HS-5 (cell line): ENCODE data around the gene IRX3.

Experiments used
- DNase-seq: peaks from one replicate; pipeline ENCODE4 v3.0.0-alpha.2; 2012; ENCODE audit warnings: low read depth

The IRX3 gene

GRCh38 chr16:54286366-54287130, at the start of gene IRX3:
TSS of gene IRX3 (minus strand) at chr16:54286787. CDS start at chr16:54286050, 737 bp downstream.
- peak; percentile 87 for DNase-seq

GRCh38 chr16:54335230-54335629, 48.6 kb upstream of the IRX3 start:
- DNase-seq, result no peak

GRCh38 chr16:54334208-54334607, 47.6 kb upstream of the IRX3 start:
- DNase-seq, result no peak

GRCh38 chr16:54331241-54332002, 44.8 kb upstream of the IRX3 start:
- DNase-seq, result no peak

GRCh38 chr16:54327609-54328008, 41.0 kb upstream of the IRX3 start:
- DNase-seq, result no peak

GRCh38 chr16:54326266-54326662, 39.7 kb upstream of the IRX3 start:
- DNase-seq, result no peak

GRCh38 chr16:54325616-54326265, 39.2 kb upstream of the IRX3 start:
- DNase-seq, result no peak

GRCh38 chr16:54324716-54325115, 38.1 kb upstream of the IRX3 start:
- DNase-seq, result no peak

GRCh38 chr16:54320697-54321340, 34.2 kb upstream of the IRX3 start:
- no peak for DNase-seq

GRCh38 chr16:54318941-54319340, 32.4 kb upstream of the IRX3 start:
- DNase-seq, result no peak

GRCh38 chr16:54317101-54317611, 30.6 kb upstream of the IRX3 start:
- DNase-seq, result no peak

- DNase-seq, result no peak
Measured at GRCh38 chr16:54316095-54316889, 29.7 kb upstream of the IRX3 start.

- no peak for DNase-seq
Measured at GRCh38 chr16:54313789-54314188, 27.2 kb upstream of the IRX3 start.

- DNase-seq, result no peak
Measured at GRCh38 chr16:54312502-54312991, 26.0 kb upstream of the IRX3 start.

GRCh38 chr16:54309341-54309740, 22.8 kb upstream of the IRX3 start:
- no peak for DNase-seq

GRCh38 chr16:54305080-54305479, 18.5 kb upstream of the IRX3 start:
- no peak for DNase-seq

- DNase-seq, result no peak
Measured at GRCh38 chr16:54303613-54304012, 17.0 kb upstream of the IRX3 start.

- no peak for DNase-seq
Measured at GRCh38 chr16:54297154-54297553, 10.6 kb upstream of the IRX3 start.

- no peak for DNase-seq
Measured at GRCh38 chr16:54296543-54296942, 10.0 kb upstream of the IRX3 start.

GRCh38 chr16:54291656-54292487, 5.3 kb upstream of the IRX3 start:
- DNase-seq, result no peak
